ENCODE measurements around the gene NCOA4. TPM values are rescaled to one million over a fixed set of nuclear protein-coding genes. Genes with fewer than 3 reads are reported as not detected.
"Not testable (repeated sequence)": the region's sequence is repeated elsewhere in the genome, so short reads cannot be mapped to it uniquely, and the experiment has no call there.

NCOA4 gene
- total RNA-seq, 1 donor from 2014 or later: 131 TPM

DNA sequence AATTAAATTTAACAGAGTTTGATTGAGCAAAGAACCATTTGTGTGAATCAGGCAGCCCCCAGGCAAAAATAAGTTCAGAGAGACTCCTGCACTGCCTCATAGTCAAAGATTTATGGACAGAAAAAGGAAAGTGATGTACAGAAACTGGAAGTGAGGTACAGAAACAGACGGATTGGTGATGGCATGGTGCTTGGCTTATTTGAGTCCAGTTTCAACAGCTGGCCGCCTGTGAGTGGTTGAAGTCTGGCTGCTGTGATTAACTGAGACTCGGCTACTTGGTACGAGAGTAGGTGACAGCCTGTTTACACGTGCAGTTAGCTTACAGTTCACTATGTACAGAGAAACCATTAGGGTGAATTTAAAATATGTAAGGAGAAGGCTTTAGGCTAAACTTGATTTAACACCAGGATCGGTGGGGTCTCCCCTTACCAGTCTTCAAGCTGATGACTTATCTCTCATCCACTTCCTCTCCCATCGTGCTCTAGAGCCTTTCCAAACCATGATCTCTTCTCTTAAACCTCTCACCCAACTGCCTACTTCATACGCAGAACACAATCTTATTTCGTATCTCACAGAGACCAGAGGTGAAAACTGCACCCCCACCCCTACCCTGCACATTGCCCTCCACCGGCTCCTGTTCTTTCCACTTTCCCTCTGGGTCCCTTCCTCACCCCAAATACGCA is 20.7 kb upstream of the NCOA4 start:
- no peak for TF ChIP-seq CTCF (IDR thresholded peaks at IDR 0.05; ENCODE audit: insufficient read depth, low read length, poor library complexity, severe bottlenecking)

GRCh38 chr10:46049497-46049831 is 19.0 kb upstream of the NCOA4 start:
- not testable (repeated sequence) for H3K4me3 ChIP-seq (ENCODE audit: low read depth, low read length); DNase-seq (ENCODE audit: low read depth); H3K36me3 ChIP-seq (ENCODE audit: control insufficient read depth, insufficient read depth, low read length); H3K27me3 ChIP-seq (ENCODE audit: control insufficient read depth, insufficient read depth, low read length)

More for the DNA sequence above, 20.7 kb upstream of the NCOA4 start:
- H3K36me3 ChIP-seq (ENCODE audit: control insufficient read depth, insufficient read depth, low read length): no peaks in the 10 kb centered on the region
- no peak overlapping the region for H3K4me3 ChIP-seq (ENCODE audit: low read depth, low read length)
- H3K27me3 ChIP-seq (ENCODE audit: control insufficient read depth, insufficient read depth, low read length): peaks cover 4% of the 10 kb centered on the region
- no peak for DNase-seq (ENCODE audit: low read depth)

- H3K27me3 ChIP-seq (ENCODE audit: control insufficient read depth, insufficient read depth, low read length): peaks cover 4% of the 10 kb centered on the region
- no peak for DNase-seq (ENCODE audit: low read depth)
- no peak overlapping the region for H3K4me3 ChIP-seq (ENCODE audit: low read depth, low read length)
- H3K36me3 ChIP-seq (ENCODE audit: control insufficient read depth, insufficient read depth, low read length): no peaks in the 10 kb centered on the region
- no peak for TF ChIP-seq CTCF (IDR thresholded peaks at IDR 0.05; ENCODE audit: insufficient read depth, low read length, poor library complexity, severe bottlenecking)
Measured at GRCh38 chr10:46048152-46048551, 17.7 kb upstream of the NCOA4 start.

DNA sequence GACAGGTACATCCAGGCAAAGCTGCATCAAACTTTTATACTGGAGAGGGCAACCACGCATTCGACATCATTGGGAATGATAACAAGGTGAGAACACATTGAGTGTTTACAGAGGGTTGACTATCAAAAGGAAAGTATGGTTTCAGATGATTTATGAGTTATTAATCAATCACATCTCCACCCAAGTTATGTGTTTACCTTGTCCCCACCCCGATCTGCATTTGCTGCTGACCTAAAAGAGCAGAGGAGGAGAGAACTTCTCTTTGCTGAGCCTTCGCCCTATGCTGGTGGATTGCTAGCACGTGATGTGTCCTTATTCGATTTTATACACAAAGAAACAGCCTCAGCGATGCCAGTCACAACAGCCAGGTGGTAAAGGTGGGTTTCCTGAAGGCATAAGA is 15.8 kb upstream of the NCOA4 start, which contains the start of gene MSMB:
TSS of gene MSMB (minus strand) at position 9 of the 400 bp plus-strand sequence. CDS start 32 bp downstream, outside the sequence.
- Histone ChIP-seq H3K36me3 (ENCODE audit: control insufficient read depth, insufficient read depth, low read length) (no peaks in the 10 kb centered on the region), H3K27me3 (ENCODE audit: control insufficient read depth, insufficient read depth, low read length) (peaks cover 4% of the 10 kb centered on the region), H3K4me3 (ENCODE audit: low read depth, low read length) (no peak within 1 kb of the TSS)
- DNase-seq (ENCODE audit: low read depth): no peak
- no peak for TF ChIP-seq CTCF (IDR thresholded peaks at IDR 0.05; ENCODE audit: insufficient read depth, low read length, poor library complexity, severe bottlenecking)

DNA sequence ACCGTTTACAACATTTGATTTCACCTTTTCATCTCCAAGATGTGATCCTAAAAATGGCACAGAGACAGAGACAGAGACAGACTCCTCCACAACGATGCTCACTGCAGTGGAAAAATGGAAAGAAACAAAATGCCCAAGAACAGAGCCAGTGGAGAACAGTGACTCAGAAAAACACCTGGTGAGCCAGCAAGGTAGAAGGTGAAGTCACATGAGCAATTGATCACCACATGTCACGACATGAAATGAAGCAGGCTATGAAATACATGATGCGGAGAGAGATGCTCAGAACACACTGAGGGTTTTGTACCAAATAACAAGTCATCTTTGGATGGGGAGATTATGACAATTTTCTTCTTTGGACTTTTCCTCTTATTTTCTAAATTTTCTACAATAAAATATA is 12.1 kb upstream of the NCOA4 start:
- no peak for TF ChIP-seq CTCF (IDR thresholded peaks at IDR 0.05; ENCODE audit: insufficient read depth, low read length, poor library complexity, severe bottlenecking)
- Histone ChIP-seq H3K27me3 (ENCODE audit: control insufficient read depth, insufficient read depth, low read length) (no peaks in the 10 kb centered on the region), H3K36me3 (ENCODE audit: control insufficient read depth, insufficient read depth, low read length) (no peaks in the 10 kb centered on the region), H3K4me3 (ENCODE audit: low read depth, low read length) (no peak overlapping the region)
- no peak for DNase-seq (ENCODE audit: low read depth)

- H3K27me3 ChIP-seq (ENCODE audit: control insufficient read depth, insufficient read depth, low read length): no peaks in the 10 kb centered on the region
- no peak for DNase-seq (ENCODE audit: low read depth)
- H3K36me3 ChIP-seq (ENCODE audit: control insufficient read depth, insufficient read depth, low read length): no peaks in the 10 kb centered on the region
- no peak for TF ChIP-seq CTCF (IDR thresholded peaks at IDR 0.05; ENCODE audit: insufficient read depth, low read length, poor library complexity, severe bottlenecking)
- H3K4me3 ChIP-seq (ENCODE audit: low read depth, low read length): no peak overlapping the region
Measured at GRCh38 chr10:46040004-46040403, 9.6 kb upstream of the NCOA4 start.
